RWPE2 (cell line): ENCODE data around the gene OAF.
A peak's percentile ranks its signal among the peaks of the same experiment; 100 is the strongest.

Source experiments
- ATAC-seq: fragments of 200-7000 bp; cut with Tn5 transposase; 3 replicates; pipeline ENCODE4 v1.9.1; 2021; ENCODE audit warnings: low read depth
- DNase-seq: peaks from one replicate; pipeline ENCODE4 v3.0.0-alpha.2; 2020; ENCODE audit warnings: low spot score
- H3K27ac ChIP-seq: fragments of 450-650 bp; 2 replicates; pipeline ENCODE4 v1.5.1; 2017; ENCODE audit warnings: mild to moderate bottlenecking; ENCODE audit not compliant: poor library complexity, severe bottlenecking
- H3K27me3 ChIP-seq: fragments of 250-450 bp; sonication (Bioruptor Pico); 2 replicates; pipeline ENCODE4 v1.5.1; 2021; ENCODE audit warnings: mild to moderate bottlenecking, moderate library complexity; ENCODE audit not compliant: insufficient read depth, poor library complexity, severe bottlenecking
- H3K36me3 ChIP-seq: fragments of 250-450 bp; sonication (Bioruptor Pico); 2 replicates; pipeline ENCODE4 v1.5.1; 2020; ENCODE audit warnings: low read depth, mild to moderate bottlenecking, moderate library complexity
- H3K4me1 ChIP-seq: fragments of 250-450 bp; sonication (Bioruptor Pico); 2 replicates; pipeline ENCODE4 v1.5.1; 2021; ENCODE audit warnings: mild to moderate bottlenecking, moderate library complexity; ENCODE audit not compliant: insufficient read depth, poor library complexity, severe bottlenecking
- H3K4me3 ChIP-seq: fragments of 250-450 bp; sonication (Bioruptor Pico); 2 replicates; pipeline ENCODE4 v1.5.1; 2021; ENCODE audit warnings: mild to moderate bottlenecking, moderate library complexity; ENCODE audit not compliant: severe bottlenecking
- H3K9me3 ChIP-seq: fragments of 250-450 bp; sonication (Bioruptor Pico); 2 replicates; pipeline ENCODE4 v1.5.1; 2021; ENCODE audit warnings: mild to moderate bottlenecking, moderate library complexity; ENCODE audit not compliant: severe bottlenecking
- TF ChIP-seq, protein P1 (sequence below): fragments of 450-650 bp; IDR thresholded peaks from one replicate; pipeline ENCODE4 v1.5.1; 2017; ENCODE audit warnings: mild to moderate bottlenecking, moderate library complexity; ENCODE audit not compliant: poor library complexity, severe bottlenecking

OAF gene

DNA sequence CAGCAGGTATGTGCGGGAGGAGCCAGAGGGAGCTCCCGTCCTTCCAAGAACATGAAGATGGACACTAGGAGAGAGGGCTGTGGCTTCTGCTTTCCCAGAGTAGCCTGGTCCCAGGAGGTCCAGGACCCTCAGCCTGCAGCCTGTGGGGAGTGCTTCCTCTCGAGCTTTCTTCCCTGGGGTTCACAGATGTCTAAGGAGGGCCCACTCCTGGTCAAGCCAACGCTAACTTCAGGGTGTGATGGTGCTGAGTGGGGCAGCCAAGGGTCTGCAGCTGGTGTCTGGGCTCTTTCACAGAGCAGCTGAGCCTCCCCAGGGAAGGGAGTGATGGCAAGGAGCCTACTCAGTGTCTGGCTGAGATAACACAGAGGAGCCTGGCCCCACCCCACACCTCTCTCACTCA is 32.4 kb downstream of the OAF start:
- peaks cover 1% of the 10 kb centered on the region for H3K4me1 ChIP-seq
- H3K27me3 ChIP-seq: peaks cover 7% of the 10 kb centered on the region
- H3K4me3 ChIP-seq: no peak overlapping the region
- H3K36me3 ChIP-seq: no peaks in the 10 kb centered on the region
- ATAC-seq: no peak
- DNase-seq: no peak
- no peaks in the 10 kb centered on the region for H3K9me3 ChIP-seq
- TF ChIP-seq, protein P1, sequence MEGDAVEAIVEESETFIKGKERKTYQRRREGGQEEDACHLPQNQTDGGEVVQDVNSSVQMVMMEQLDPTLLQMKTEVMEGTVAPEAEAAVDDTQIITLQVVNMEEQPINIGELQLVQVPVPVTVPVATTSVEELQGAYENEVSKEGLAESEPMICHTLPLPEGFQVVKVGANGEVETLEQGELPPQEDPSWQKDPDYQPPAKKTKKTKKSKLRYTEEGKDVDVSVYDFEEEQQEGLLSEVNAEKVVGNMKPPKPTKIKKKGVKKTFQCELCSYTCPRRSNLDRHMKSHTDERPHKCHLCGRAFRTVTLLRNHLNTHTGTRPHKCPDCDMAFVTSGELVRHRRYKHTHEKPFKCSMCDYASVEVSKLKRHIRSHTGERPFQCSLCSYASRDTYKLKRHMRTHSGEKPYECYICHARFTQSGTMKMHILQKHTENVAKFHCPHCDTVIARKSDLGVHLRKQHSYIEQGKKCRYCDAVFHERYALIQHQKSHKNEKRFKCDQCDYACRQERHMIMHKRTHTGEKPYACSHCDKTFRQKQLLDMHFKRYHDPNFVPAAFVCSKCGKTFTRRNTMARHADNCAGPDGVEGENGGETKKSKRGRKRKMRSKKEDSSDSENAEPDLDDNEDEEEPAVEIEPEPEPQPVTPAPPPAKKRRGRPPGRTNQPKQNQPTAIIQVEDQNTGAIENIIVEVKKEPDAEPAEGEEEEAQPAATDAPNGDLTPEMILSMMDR: no peak
- no peak overlapping the region for H3K27ac ChIP-seq

DNA sequence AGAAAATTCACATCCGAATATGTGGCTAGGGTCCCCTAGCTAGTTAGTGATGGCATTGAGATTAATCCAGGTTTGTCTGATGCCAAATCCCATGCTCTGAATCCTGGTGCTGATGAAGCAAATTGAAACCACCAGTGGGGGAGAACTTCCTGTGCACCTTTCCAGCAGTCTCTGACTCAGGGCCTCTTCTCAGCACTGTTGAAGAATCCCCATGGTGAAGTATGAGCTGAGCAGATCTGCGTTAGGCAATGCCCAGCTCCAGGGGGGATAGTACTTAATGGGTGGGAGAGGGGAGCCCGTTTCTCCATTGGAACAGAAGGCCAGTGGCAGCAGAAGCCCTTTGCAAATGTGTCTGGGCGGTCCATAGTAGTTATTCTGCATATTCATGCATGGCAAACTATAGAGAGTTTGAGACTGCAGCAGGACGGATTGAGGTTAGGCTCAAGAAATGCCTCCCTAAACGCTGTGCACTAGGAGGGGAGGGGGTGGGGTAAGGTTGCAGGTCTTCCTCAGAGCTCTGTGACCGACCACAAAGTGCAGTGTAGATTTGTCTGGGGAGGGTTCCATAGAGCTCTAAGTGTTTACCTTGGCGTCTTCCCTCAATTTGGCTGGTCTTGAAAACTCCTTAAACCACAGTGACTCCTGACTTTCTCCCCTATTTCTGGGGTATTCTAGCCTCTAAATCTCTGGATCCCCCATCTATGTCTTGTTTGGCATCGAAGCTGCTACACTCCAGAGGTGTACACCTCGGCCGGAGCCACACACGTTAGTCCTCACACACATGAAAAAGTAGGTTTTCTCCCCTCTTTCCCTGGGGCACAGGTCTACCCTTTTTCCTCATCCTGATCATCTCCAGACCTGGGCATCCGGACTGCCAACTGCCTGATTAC is 33.9 kb downstream of the OAF start:
- Histone ChIP-seq H3K9me3 (no peaks in the 10 kb centered on the region), H3K27me3 (peaks cover 7% of the 10 kb centered on the region), H3K4me1 (peaks cover 9% of the 10 kb centered on the region), H3K27ac (no peak overlapping the region), H3K36me3 (no peaks in the 10 kb centered on the region), H3K4me3 (no peak overlapping the region)
- TF ChIP-seq, protein P1: no peak
- no peak for DNase-seq
- ATAC-seq: peak; percentile 43; the same call in 1 of the 3 replicates

- no peaks in the 10 kb centered on the region for H3K9me3 ChIP-seq
Observed at GRCh38 chr11:120245434-120245833, 34.6 kb downstream of the OAF start.

DNA sequence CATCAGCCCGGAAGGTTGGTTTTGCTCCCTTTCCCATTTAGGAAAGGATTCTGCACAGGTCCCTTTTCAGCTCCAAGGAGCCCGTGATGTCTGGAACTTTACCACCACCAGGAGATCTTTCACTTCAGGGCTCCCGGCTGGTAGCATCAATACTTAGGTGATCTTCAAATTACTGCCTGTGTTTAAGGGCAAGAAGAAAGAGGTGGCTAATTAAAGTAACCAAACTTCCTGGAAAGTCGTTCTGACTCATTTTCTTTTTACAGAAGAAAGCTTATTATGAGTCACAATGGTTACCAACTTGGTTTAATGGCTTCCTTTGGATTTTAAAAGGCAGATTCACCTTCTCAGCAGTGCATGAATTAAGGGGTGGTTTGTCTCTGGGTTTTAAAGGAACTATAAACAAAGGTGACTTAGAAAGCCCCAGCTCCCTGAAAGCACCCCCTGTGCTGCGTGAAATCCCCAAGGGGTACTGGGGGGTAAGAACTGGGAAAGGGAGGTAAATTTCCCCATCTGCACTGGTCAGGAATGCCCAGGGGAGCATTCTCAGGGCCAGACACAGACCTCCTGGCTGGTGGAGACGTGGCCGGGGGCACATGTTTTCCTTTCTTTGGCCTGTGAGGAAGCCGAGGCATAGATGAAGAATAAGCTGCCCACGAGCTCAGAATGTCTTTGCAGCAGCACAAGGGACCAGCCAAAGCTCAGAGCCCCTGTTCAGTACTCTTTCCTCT is 37.9 kb downstream of the OAF start:
- Histone ChIP-seq H3K27me3 (no peaks in the 10 kb centered on the region), H3K27ac (no peak overlapping the region), H3K4me3 (no peak overlapping the region), H3K36me3 (no peaks in the 10 kb centered on the region), H3K9me3 (no peaks in the 10 kb centered on the region), H3K4me1 (peaks cover 9% of the 10 kb centered on the region)
- ATAC-seq (peak; percentile 80), DNase-seq (no peak)
- TF ChIP-seq, protein P1: no peak

More at GRCh38 chr11:120245434-120245833, 34.6 kb downstream of the OAF start:
- Histone ChIP-seq H3K4me3 (no peak overlapping the region), H3K4me1 (peaks cover 9% of the 10 kb centered on the region), H3K27me3 (peaks cover 3% of the 10 kb centered on the region), H3K36me3 (no peaks in the 10 kb centered on the region), H3K27ac (no peak overlapping the region)
- no peak for DNase-seq
- no peak for ATAC-seq
- TF ChIP-seq, protein P1: no peak
